DMS 273 treated with DMSO at 0.1 percent for 48 hours (cell line): ENCODE measurements around the gene MOV10L1.

Experiments used
- DNase-seq: peaks from one replicate; lab custom pipeline; 2025; lab: John Stamatoyannopoulos, UW

The MOV10L1 gene

GRCh38 chr22:50058906-50059880 is 30.6 kb upstream of the MOV10L1 start:
- DNase-seq, result no peak

- DNase-seq, result no peak
These were observed 29.9 kb upstream of the MOV10L1 start for GRCh38 chr22:50059881-50060262.

- no peak for DNase-seq
These were observed 29.2 kb upstream of the MOV10L1 start for GRCh38 chr22:50060441-50061140.

GRCh38 chr22:50061141-50061823 is 28.5 kb upstream of the MOV10L1 start:
- DNase-seq, result no peak

- DNase-seq, result no peak
These were observed 27.9 kb upstream of the MOV10L1 start for GRCh38 chr22:50061824-50062355.

GRCh38 chr22:50062509-50063135 is 27.2 kb upstream of the MOV10L1 start:
- no peak for DNase-seq

- DNase-seq, result no peak
These were observed 26.0 kb upstream of the MOV10L1 start for GRCh38 chr22:50063589-50064393.

- DNase-seq, result no peak
These were observed 25.4 kb upstream of the MOV10L1 start for GRCh38 chr22:50064453-50064852.

GRCh38 chr22:50067244-50067643 is 22.6 kb upstream of the MOV10L1 start:
- no peak for DNase-seq

GRCh38 chr22:50068096-50068495 is 21.7 kb upstream of the MOV10L1 start:
- DNase-seq, result no peak

- DNase-seq, result no peak
These were observed 19.4 kb upstream of the MOV10L1 start for GRCh38 chr22:50070366-50070765.

GRCh38 chr22:50071432-50072166 is 18.2 kb upstream of the MOV10L1 start:
- DNase-seq, result no peak

GRCh38 chr22:50072167-50072555 is 17.6 kb upstream of the MOV10L1 start:
- DNase-seq, result no peak

GRCh38 chr22:50072714-50073538 is 16.9 kb upstream of the MOV10L1 start:
- no peak for DNase-seq

- DNase-seq, result no peak
These were observed 15.8 kb upstream of the MOV10L1 start for GRCh38 chr22:50074056-50074455.

- no peak for DNase-seq
These were observed 15.0 kb upstream of the MOV10L1 start for GRCh38 chr22:50074551-50075530.

- no peak for DNase-seq
These were observed 12.9 kb upstream of the MOV10L1 start for GRCh38 chr22:50076646-50077535.
